Myocyte (in vitro differentiated cells): ENCODE results near the gene ZNF408. TPM values are rescaled to one million over a fixed set of nuclear protein-coding genes. Genes with fewer than 3 reads are reported as not detected.

Experiments
- microRNA-seq: library from miRNA; unstranded; fragments of <30 nt; microRNA quantifications from one replicate; pipeline ENCODE4, GENCODE V29; 2016
- total RNA-seq: library from RNA; depleted of rRNA; stranded (reverse); fragments of >200 nt; gene quantifications from 2 replicates; pipeline ENCODE4 v1.2.3, GENCODE V29; 2014

ZNF408 gene
- total RNA-seq, 1 donor from 2014 or later = 10.3 TPM

Small RNA genes within 50 kb of the gene (microRNA-seq; reads per million reads assigned to microRNA genes)
- gene MIR5582 = 0.97 reads per million

Other genes with a start within 250 kb of the ZNF408 start
- 18.7 and 30.9 TPM in 2 replicates for gene AMBRA1, start 107.0 kb upstream of the ZNF408 start, total RNA-seq
- 2.7 and 4.3 TPM in 2 replicates for gene HARBI1, start 83.8 kb upstream of the ZNF408 start, total RNA-seq
- 61.4 and 68.2 TPM in 2 replicates for gene ATG13, start 83.5 kb upstream of the ZNF408 start, total RNA-seq
- gene ARHGAP1, start 412 bp upstream of the ZNF408 start, total RNA-seq = 27.3 and 31.0 TPM in 2 replicates
- gene F2, start 18.2 kb downstream of the ZNF408 start, total RNA-seq = not detected in 2 replicates
- gene CKAP5, start 145.2 kb downstream of the ZNF408 start, total RNA-seq = 63.8 and 68.0 TPM in 2 replicates
- 7.6 and 9.6 TPM in 2 replicates for gene LRP4, start 217.5 kb downstream of the ZNF408 start, total RNA-seq
- 20.2 and 22.0 TPM in 2 replicates for gene CSTPP1, start 235.7 kb downstream of the ZNF408 start, total RNA-seq